Central memory CD4-positive, alpha-beta T cell (primary cell): ENCODE measurements around the gene OR5AS1.
"Not testable (repeated sequence)": the region's sequence is repeated elsewhere in the genome, so short reads cannot be mapped to it uniquely, and the experiment has no call there.

ENCODE experiments used
- DNase-seq: peaks from one replicate; pipeline ENCODE4 v3.0.0; 2022
- total RNA-seq, 3 experiments: gene quantifications; one replicate each; lab custom pipeline; 2026; lab: John Stamatoyannopoulos, UW

OR5AS1 gene
- total RNA-seq: 0 reads per million in 3 experiments

DNA sequence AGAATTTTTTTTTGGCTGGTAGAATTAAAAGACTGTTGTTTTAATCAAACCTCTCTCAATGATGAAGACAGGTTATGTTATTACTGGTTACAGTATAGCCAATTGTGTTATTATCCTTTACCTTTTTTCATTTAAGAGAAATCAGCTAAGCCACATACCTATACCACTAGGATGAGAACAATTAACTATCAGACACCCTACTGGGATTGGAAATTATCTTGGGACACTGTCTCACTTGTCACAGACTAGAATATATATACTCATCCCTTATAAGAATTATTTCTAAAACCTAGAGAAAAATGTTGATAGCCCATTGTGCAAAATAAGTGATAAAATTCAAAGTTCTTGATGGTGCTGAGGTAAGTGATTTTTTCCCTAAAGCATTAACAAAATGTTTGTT lies at the start of gene OR5AS1:
OR5AS1 (plus strand) TSS at position 301 of the 400 bp plus-strand sequence. CDS start 2,765 bp downstream, outside the sequence.
- no peak for DNase-seq

DNA sequence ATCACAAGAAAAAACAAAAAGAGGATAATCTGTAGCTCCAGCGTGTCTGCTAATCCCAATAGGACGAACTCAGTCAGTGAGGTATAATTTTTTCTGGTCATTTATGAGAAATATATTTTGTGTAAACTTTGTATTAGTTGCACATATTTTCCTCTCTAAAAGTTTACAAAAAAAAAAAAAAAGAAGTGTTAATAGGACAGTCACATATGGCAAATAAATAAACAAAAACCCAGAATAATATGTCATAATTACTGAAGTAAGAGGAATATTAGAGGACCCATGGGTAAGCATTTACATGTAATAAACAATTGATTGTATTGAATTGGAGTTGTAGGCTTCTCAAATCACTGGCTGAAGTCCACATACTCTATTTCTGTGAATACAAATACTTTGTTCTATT lies 32.9 kb upstream of the OR5AS1 start, which contains the start of gene OR5F1:
OR5F1 (minus strand) TSS at position 101 of the 400 bp plus-strand sequence; CDS start at position 101, 0 bp downstream.
- no peak for DNase-seq

DNA sequence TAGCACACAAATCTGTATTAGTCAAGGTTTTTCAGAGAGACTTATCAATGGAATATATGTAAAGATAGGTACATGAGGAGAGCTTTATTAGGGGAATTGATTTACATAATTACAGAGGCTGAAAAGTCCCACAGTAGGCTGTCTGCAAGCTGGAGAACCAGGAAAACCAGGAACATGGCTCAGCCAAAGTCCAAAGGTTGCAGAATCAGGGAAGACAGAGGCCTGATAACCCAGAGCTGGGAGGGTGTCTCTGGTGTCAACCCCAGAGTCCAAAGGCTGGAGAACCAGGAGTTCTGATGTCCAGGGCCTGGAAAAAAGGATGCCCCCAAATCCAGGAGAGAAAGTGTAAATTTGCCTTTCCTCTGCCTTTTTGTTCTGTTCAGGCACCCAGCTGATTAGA lies 16.7 kb upstream of the OR5AS1 start:
- DNase-seq: no peak

DNA sequence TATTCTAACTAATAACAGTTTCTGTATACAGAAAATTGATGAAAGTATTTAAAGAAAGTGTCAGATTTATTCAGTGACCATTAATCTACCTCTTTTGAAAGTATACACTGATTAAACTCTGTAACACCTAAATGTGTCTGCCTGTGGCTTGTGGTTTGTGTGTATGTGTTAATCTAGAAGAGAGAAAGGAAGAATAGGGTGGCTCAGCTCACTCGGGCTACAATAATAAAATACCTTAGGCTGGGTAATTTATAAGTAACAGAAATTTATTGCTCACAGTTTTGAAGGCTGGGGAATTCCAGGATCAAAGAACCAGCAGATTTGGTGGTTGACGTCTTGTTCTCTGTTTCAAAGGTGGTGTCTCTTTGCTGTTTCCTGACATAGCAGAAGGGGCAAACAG lies 13.6 kb upstream of the OR5AS1 start:
- no peak for DNase-seq

DNA sequence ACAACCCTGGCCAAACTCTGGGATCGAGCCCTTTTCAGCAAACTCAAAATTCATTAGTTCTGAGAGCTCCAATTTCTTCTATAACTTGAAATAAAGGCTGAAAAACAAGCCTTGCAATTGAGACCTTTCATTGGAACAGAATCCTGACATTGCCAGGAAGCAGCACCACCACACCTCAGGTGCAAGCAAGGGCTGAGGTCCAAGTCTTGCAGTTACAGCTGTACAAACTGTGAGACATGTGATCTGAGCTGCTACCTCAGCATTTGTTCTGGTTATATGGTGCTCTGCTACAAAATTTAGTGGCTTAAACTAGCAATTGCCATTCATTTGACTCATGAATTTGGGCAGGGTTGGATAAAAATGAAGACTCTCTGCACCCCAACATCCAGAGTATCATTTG lies 18.1 kb downstream of the OR5AS1 start:
- DNase-seq: no peak

DNA sequence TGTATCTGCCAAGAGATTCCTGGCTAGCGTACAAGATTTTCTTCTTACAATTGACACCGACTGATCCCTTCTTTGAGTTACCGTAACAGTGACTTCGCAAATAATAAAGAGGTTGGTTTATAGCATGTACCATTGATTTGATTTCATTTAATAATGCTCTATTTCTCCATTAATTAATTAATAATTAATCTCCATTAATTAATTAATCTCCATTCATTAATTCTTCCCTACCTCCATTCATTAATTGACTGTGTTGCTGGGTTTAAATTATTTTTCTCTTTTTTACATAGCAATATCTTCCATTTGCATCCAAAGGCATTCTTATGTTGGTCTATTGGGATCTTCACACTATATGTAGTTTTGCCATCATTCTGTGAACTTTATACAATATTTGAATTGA lies 21.0 kb downstream of the OR5AS1 start:
- DNase-seq: no peak

DNA sequence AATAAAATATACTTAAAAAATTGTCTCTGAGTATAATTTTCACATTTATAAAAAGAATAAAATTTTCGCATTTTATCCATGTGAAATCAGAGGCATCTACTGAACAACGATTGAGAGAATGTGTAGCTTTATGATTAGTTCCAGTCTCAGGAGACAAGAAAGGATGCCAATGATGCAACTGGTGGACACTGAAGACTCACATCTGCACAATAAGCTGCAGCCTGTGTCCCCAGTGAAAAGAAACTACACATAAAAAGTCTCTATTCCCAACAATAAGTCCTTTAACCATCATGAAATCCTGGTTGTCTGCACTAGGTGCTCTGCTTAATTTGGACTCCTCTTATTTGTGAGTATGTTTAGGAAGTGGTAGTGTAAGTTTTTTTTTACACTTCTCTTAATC lies 22.0 kb downstream of the OR5AS1 start:
- DNase-seq: no peak

DNA sequence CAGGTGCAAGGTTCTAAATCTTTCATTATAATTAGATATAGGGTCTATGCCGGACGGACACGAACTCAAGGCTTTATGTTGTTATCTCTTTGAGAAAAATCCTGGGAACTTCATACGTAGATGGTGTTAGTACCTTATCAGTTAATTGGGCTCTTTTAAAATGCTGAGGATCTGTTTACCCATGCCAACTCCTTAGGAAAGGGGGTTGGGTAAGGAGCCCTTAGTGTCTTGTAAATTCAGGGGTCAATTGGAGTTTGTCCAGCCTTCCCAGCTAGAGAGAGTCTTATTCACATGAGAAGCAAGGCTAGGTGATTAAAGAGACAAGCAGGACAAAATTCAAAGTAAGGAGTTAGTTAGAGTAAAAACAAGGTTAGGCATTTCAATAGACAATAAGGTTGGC lies 28.9 kb downstream of the OR5AS1 start:
- DNase-seq: not testable (repeated sequence)

DNA sequence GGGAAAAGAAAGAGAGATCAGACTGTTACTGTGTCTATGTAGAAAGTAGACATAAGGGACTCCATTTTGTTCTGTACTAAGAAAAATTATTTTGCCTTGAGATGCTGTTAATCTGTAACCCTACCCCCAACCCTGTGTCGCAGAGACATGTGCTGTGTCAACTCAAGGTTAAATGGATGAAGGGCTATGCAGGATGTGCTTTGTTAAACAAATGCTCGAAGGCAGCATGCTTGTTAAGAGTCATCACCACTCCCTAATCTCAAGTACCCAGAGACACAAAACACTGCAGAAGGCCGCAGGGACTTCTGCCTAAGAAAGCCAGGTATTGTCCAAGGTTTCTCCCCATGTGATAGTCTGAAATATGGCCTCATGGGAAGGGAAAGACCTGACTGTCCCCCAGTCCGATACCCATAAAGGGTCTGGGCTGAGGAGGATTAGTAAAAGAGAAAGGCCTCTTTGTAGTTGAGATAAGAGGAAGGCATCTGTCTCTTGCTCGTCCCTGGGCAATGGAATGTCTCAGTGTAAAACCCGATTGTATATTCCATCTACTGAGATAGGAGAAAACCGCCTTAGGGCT lies 30.3 kb downstream of the OR5AS1 start:
- DNase-seq: not testable (repeated sequence)

DNA sequence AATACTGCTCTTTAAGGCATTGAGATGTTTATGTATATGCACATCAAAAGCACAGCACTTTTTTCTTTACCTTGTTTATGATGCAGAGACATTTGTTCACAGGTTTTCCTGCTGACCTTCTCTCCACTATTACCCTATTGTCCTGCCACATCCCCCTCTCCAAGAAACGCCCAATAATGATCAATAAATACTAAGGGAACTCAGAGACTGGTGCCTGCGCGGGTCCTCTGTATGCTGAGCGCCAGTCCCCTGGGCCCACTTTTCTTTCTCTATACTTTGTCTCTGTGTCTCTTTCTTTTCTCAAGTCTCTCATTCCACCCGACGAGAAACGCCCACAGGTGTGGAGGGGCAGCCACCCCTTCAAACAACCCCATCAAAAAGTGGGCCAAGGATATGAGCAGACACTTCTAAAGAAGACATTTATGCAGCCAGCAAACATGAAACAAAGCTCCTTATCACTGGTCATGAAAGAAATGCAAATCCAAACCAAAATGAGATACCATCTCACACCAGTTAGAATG lies 30.9 kb downstream of the OR5AS1 start:
- not testable (repeated sequence) for DNase-seq

DNA sequence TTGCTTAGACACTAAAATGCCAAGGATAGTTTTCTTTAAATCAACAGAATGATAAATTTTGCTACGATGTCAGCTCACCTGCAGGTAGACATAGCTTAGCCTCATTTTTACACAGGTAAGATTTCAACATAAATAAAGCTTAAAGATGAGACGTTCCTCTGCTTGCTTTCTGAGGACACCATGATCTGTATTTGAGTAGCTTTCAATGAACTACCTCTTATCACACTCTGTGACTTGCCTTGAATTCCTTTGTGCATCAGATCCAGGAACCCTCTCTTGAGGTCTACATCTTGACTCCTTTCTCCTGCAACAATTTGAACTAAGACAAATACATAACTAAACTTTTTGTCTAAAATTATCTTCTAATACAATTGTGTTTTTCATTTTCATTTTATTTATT lies 39.5 kb downstream of the OR5AS1 start:
- no peak for DNase-seq
